Measurements from ENCODE around the gene IGFBP6.

DNA sequence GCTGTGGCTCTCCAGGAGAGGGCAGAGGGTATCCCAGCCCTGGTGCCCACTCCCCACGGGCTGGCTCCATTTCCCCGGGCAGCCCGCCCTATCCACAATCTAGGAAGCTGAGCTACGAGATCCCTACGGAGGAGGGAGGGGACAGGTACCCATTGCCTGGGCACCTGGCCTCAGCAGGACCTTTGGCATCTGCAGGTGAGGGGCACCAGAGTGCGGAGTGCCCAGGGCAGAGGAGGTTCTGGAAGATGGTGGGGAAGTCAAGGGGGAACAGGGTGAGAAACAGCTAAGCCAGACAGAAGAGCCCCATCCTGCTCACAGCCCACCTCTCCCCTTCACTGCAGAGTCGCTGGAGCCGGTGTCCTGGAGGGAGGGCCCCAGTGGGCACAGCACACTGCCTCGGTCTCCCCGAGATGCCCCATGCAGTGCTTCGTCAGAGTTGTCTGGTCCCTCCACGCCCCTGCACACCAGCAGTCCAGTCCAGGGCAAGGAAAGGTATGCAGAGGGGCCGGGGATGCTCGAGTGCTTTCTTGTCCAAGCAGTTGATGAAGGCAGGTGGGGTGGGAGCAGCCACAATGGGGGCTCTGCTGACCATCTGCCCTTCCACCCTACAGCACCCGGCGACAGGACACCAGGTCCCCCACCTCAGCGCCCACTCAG lies 37.3 kb upstream of the IGFBP6 start:
- TF ChIP-seq, protein P1, sequence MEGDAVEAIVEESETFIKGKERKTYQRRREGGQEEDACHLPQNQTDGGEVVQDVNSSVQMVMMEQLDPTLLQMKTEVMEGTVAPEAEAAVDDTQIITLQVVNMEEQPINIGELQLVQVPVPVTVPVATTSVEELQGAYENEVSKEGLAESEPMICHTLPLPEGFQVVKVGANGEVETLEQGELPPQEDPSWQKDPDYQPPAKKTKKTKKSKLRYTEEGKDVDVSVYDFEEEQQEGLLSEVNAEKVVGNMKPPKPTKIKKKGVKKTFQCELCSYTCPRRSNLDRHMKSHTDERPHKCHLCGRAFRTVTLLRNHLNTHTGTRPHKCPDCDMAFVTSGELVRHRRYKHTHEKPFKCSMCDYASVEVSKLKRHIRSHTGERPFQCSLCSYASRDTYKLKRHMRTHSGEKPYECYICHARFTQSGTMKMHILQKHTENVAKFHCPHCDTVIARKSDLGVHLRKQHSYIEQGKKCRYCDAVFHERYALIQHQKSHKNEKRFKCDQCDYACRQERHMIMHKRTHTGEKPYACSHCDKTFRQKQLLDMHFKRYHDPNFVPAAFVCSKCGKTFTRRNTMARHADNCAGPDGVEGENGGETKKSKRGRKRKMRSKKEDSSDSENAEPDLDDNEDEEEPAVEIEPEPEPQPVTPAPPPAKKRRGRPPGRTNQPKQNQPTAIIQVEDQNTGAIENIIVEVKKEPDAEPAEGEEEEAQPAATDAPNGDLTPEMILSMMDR (IDR thresholded peaks at IDR 0.05; ENCODE audit: low read depth, low read length, poor library complexity, severe bottlenecking) = no peak
- no peak for TF ChIP-seq EZH2phosphoT487 (IDR thresholded peaks at IDR 0.05; ENCODE audit: borderline replicate concordance, low read length)
